H1 (cell line): ENCODE data around the gene ALK. TPM values are rescaled to one million over a fixed set of nuclear protein-coding genes. Genes with fewer than 3 reads are reported as not detected.

Experiments used
- GABPA ChIP-seq: IDR thresholded peaks from 2 replicates; pipeline ENCODE4 v1.6.1; 2011; ENCODE audit warnings: mild to moderate bottlenecking, low read length, moderate library complexity, borderline replicate concordance; ENCODE audit not compliant: insufficient read depth
- HDAC2 ChIP-seq, 2 experiments: fragments of 300-600 bp in 1 of 2; sonication (generic) in 1 of 2; IDR thresholded peaks; 2 replicates each; pipeline ENCODE4 v1.6.1; 2011 to 2012; ENCODE audit warnings: low read depth in 2 of 2, low read length in 2 of 2, mild to moderate bottlenecking in 2 of 2, moderate library complexity in 2 of 2, borderline replicate concordance in 1 of 2, inconsistent platforms in 1 of 2
- RXRA ChIP-seq: IDR thresholded peaks from 2 replicates; pipeline ENCODE4 v1.6.1; 2011; ENCODE audit warnings: low read depth, mild to moderate bottlenecking, low read length, moderate library complexity; ENCODE audit not compliant: insufficient read depth
- SUZ12 ChIP-seq: fragments of 200-600 bp; sonication (generic); IDR thresholded peaks from 2 replicates; pipeline ENCODE4 v1.6.1; 2012; ENCODE audit warnings: mild to moderate bottlenecking, inconsistent platforms, low read length, moderate library complexity, mixed read lengths
- YY1 ChIP-seq: IDR thresholded peaks from 2 replicates; pipeline ENCODE4 v1.6.1; 2011; ENCODE audit warnings: low read depth, mild to moderate bottlenecking, low read length
- polyA plus RNA-seq, 7 experiments: library from polyadenylated mRNA; depleted of rRNA in 3 of 7; stranded (reverse) in 5 of 7; unstranded in 2 of 7; fragments of >200 nt in 5 of 7; fragments of 200-250 nt in 2 of 7; gene quantifications; 1 replicate in 5 of 7; 2 replicates in 1 of 7; 4 replicates in 1 of 7; pipeline versions ENCODE4 v1.2.1 to v1.2.3, GENCODE V29; 2011 to 2013; ENCODE audit warnings: missing spikeins in 2 of 7, mixed read lengths in 2 of 7
- total RNA-seq: library from RNA; stranded (reverse); fragmentation: NEBNext Ultra II Directional; extraction: Animal tissue kit (Norgen Biotek cat#: 25700); gene quantifications from 2 replicates; pipeline ENCODE4 v1.2.1, GENCODE V29; 2021

The ALK gene
- total and polyA plus RNA-seq, 2 of the 8 experiments (the other 6 are each of a cell fraction or from before 2014, with no cell fraction given), result 0.02 to 0.09 TPM

GRCh38 chr2:29323961-29324360 is 597.4 kb downstream of the ALK start (continued):
- TF ChIP-seq HDAC2 (IDR thresholded peaks at IDR 0.05; ENCODE audit: borderline replicate concordance in 1 of 2, low read depth in 2 of 2, low read length in 2 of 2) (no peak), GABPA (no peak), YY1 (no peak), SUZ12 (no peak), RXRA (no peak)
